Hepatocyte (in vitro differentiated cells): ENCODE results near the gene NLRX1. TPM values are rescaled to one million over a fixed set of nuclear protein-coding genes. Genes with fewer than 3 reads are reported as not detected.

Source experiments
- DNase-seq: peaks from one replicate; pipeline ENCODE4 v3.0.0-alpha.2; 2016; ENCODE audit warnings: low spot score
- H2AFZ ChIP-seq: fragments of 200-600 bp; sonication (generic); 2 replicates; pipeline ENCODE4 v1.6.0; 2016; ENCODE audit warnings: antibody characterized with exemption, mild to moderate bottlenecking
- H3K27ac ChIP-seq: fragments of 200-600 bp; sonication (generic); 2 replicates; pipeline ENCODE4 v1.5.1; 2016; ENCODE audit warnings: mild to moderate bottlenecking
- H3K27me3 ChIP-seq: fragments of 200-600 bp; sonication (generic); 2 replicates; pipeline ENCODE4 v1.6.1; 2016
- H3K36me3 ChIP-seq: fragments of 200-600 bp; sonication (generic); replicated peaks from 2 replicates; pipeline ENCODE4 v1.5.1; 2016; ENCODE audit warnings: low read depth; ENCODE audit not compliant: insufficient read depth
- H3K4me1 ChIP-seq: fragments of 200-600 bp; sonication (generic); 2 replicates; pipeline ENCODE4 v1.5.1; 2016; ENCODE audit warnings: mild to moderate bottlenecking, moderate library complexity; ENCODE audit not compliant: insufficient read depth
- H3K4me2 ChIP-seq: fragments of 200-600 bp; sonication (generic); 2 replicates; pipeline ENCODE4 v1.6.0; 2016
- H3K4me3 ChIP-seq: fragments of 200-600 bp; sonication (generic); 2 replicates; pipeline ENCODE4 v1.5.1; 2016; ENCODE audit warnings: mild to moderate bottlenecking
- H3K79me2 ChIP-seq: fragments of 200-600 bp; sonication (generic); 2 replicates; pipeline ENCODE4 v1.6.0; 2017; ENCODE audit warnings: mild to moderate bottlenecking
- H3K9me2 ChIP-seq: fragments of 200-600 bp; sonication (generic); replicated peaks from 2 replicates; pipeline ENCODE4 v1.6.0; 2017; ENCODE audit warnings: mild to moderate bottlenecking; ENCODE audit not compliant: insufficient read depth
- H3K9me3 ChIP-seq: fragments of 200-600 bp; sonication (generic); 2 replicates; pipeline ENCODE4 v1.5.1; 2016; ENCODE audit warnings: low read depth, mild to moderate bottlenecking
- H4K20me1 ChIP-seq: fragments of 200-600 bp; sonication (generic); 2 replicates; pipeline ENCODE4 v1.6.0; 2016; ENCODE audit warnings: mild to moderate bottlenecking; ENCODE audit not compliant: insufficient read depth, poor library complexity, severe bottlenecking
- EZH2 ChIP-seq: fragments of 200-600 bp; sonication (generic); IDR thresholded peaks from 2 replicates; pipeline ENCODE4 v1.6.1; 2016; ENCODE audit warnings: antibody characterized with exemption, mild to moderate bottlenecking, borderline replicate concordance
- EZH2phosphoT487 ChIP-seq: fragments of 200-600 bp; sonication (generic); IDR thresholded peaks from one replicate; pipeline ENCODE4 v1.6.1; 2018; ENCODE audit warnings: antibody characterized with exemption, mild to moderate bottlenecking, low read depth, moderate library complexity; ENCODE audit not compliant: unreplicated experiment, severe bottlenecking
- WGBS: methylation state at CpG from one replicate; pipeline ENCODE4 v1.1.6; 2016; ENCODE audit warnings: low lambda C conversion rate; ENCODE audit errors: missing lambda C conversion rate; 5-methylcytosine and 5-hydroxymethylcytosine counted together
- polyA plus RNA-seq: library from polyadenylated mRNA; unstranded; fragments of >200 nt; fragmentation: Nextera tagmentation; extraction: Ambion mirVana; gene quantifications from 2 replicates; pipeline ENCODE4 v1.2.1, GENCODE V29; 2016
- total RNA-seq: library from RNA; depleted of rRNA; stranded (reverse); fragments of >200 nt; gene quantifications from 2 replicates; pipeline ENCODE4 v1.2.3, GENCODE V29; 2014
- TF ChIP-seq, protein P1 (sequence below): fragments of 200-600 bp; sonication (generic); IDR thresholded peaks from 2 replicates; pipeline ENCODE4 v1.5.1; 2016; ENCODE audit warnings: antibody characterized with exemption, mild to moderate bottlenecking; ENCODE audit not compliant: poor library complexity

NLRX1 gene
- total and polyA plus RNA-seq, 2 experiments from 2014 or later, result 9.4 to 13.3 TPM

DNA sequence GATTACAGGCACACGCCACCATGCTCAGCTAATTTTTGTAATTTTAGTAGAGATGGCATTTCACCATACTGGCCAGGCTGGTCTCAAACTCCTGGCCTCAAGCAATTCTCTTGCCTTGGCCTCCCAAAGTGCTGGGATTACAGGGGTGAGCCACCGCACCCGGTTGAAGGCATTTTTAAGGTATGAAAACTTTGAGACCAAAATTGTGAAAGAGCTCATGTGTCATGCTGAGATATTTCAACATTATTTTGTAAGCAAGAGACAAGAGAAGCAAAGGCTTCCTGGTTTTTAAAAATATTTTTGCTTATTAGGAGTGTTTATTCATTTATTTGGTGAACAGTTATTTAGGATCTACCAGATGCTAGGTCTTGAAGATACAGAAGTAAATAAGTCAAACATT is 23.6 kb downstream of the NLRX1 start:
- no peaks in the 10 kb centered on the region for H3K36me3 ChIP-seq
- H3K4me3 ChIP-seq, result no peak overlapping the region
- no peak for DNase-seq
- H4K20me1 ChIP-seq, result no peaks in the 10 kb centered on the region
- H3K9me3 ChIP-seq, result no peaks in the 10 kb centered on the region
- H3K4me1 ChIP-seq, result peaks cover 7% of the 10 kb centered on the region
- H3K27me3 ChIP-seq, result no peaks in the 10 kb centered on the region
- TF ChIP-seq EZH2 (no peak), EZH2phosphoT487 (no peak)
- TF ChIP-seq, protein P1, sequence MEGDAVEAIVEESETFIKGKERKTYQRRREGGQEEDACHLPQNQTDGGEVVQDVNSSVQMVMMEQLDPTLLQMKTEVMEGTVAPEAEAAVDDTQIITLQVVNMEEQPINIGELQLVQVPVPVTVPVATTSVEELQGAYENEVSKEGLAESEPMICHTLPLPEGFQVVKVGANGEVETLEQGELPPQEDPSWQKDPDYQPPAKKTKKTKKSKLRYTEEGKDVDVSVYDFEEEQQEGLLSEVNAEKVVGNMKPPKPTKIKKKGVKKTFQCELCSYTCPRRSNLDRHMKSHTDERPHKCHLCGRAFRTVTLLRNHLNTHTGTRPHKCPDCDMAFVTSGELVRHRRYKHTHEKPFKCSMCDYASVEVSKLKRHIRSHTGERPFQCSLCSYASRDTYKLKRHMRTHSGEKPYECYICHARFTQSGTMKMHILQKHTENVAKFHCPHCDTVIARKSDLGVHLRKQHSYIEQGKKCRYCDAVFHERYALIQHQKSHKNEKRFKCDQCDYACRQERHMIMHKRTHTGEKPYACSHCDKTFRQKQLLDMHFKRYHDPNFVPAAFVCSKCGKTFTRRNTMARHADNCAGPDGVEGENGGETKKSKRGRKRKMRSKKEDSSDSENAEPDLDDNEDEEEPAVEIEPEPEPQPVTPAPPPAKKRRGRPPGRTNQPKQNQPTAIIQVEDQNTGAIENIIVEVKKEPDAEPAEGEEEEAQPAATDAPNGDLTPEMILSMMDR, result no peak
- H3K27ac ChIP-seq, result no peak overlapping the region
- no peak overlapping the region for H3K4me2 ChIP-seq
- WGBS, result 96% methylated on average over 3 of the region's 3 CpGs
- no peaks in the 10 kb centered on the region for H3K79me2 ChIP-seq
- no peaks in the 10 kb centered on the region for H3K9me2 ChIP-seq
- H2AFZ ChIP-seq, result no peak overlapping the region

DNA sequence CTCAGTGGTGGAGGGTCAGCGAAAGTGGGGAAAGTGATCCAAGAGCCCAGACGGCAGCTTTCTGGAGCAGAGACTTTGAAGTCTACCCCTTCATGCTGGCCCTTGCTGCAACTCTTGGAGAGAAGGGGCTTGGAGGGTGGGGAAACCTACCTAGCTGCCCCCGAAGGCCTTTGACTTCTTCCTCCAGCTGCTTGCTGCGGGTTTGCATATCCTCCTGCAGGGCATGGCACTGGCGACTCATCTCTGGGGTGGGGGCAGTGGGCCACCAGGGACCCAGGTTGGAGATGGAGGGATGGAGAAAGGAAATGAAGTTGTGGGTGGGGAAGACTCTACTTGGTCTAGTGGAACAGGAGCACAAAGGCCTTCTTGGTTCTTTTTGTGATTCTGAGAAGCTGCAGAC is 24.5 kb downstream of the NLRX1 start:
- Histone ChIP-seq H2AFZ (no peak overlapping the region), H3K4me3 (no peak overlapping the region), H3K9me2 (no peaks in the 10 kb centered on the region), H3K4me1 (peaks cover 7% of the 10 kb centered on the region), H3K4me2 (no peak overlapping the region), H3K36me3 (no peaks in the 10 kb centered on the region), H3K27ac (no peak overlapping the region), H3K9me3 (no peaks in the 10 kb centered on the region), H3K27me3 (no peaks in the 10 kb centered on the region), H3K79me2 (no peaks in the 10 kb centered on the region), H4K20me1 (no peaks in the 10 kb centered on the region)
- TF ChIP-seq, protein P1, result no peak
- TF ChIP-seq EZH2phosphoT487 (no peak), EZH2 (no peak)
- WGBS, result 83% methylated on average over 5 of the region's 5 CpGs
- DNase-seq, result no peak

DNA sequence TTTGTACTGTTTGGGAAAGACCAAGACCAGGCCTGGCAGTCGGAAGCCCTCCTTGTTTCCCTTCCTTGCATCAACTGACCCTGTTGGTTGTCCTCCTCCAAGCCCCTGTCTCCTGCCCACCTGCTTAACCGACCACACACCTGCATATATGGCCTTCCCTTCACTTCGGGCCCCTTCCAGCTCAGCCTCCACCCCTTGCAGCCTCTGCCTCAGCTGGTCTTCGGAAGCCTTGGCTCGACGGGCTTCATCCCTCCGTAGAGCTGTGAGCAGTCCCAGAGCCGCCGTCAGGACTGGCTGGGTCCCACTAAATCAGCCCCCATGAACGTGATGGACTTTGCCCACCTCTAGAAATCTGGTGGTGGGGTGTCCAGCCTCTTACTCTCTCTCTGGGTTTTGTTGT is 25.1 kb downstream of the NLRX1 start:
- no peaks in the 10 kb centered on the region for H3K27me3 ChIP-seq
- no peak overlapping the region for H3K4me2 ChIP-seq
- H3K36me3 ChIP-seq, result no peaks in the 10 kb centered on the region
- peaks cover 7% of the 10 kb centered on the region for H3K4me1 ChIP-seq
- H3K9me3 ChIP-seq, result no peaks in the 10 kb centered on the region
- no peaks in the 10 kb centered on the region for H4K20me1 ChIP-seq
- DNase-seq, result no peak
- WGBS, result 94% methylated on average over 10 of the region's 10 CpGs
- no peak overlapping the region for H3K27ac ChIP-seq
- H2AFZ ChIP-seq, result no peak overlapping the region
- H3K9me2 ChIP-seq, result no peaks in the 10 kb centered on the region
- H3K79me2 ChIP-seq, result no peaks in the 10 kb centered on the region
- H3K4me3 ChIP-seq, result no peak overlapping the region
- no peak for TF ChIP-seq EZH2
- TF ChIP-seq EZH2phosphoT487, result no peak
- TF ChIP-seq, protein P1, result no peak
